SK-N-SH (cell line): ENCODE results near the gene TMEM114.

Experiments
- EP300 ChIP-seq, 2 experiments: IDR thresholded peaks; 2 replicates each; pipeline versions ENCODE4 v1.4.0 to v1.6.1; 2012; ENCODE audit warnings: borderline replicate concordance in 1 of 2, low read depth in 1 of 2, low read length in 1 of 2
- EZH2phosphoT487 ChIP-seq: fragments of 200-600 bp; sonication (generic); IDR thresholded peaks from 2 replicates; pipeline ENCODE4 v1.6.1; 2017; ENCODE audit warnings: low read depth, mixed run types, mild to moderate bottlenecking, antibody characterized with exemption, moderate library complexity, borderline replicate concordance
- MXI1 ChIP-seq: IDR thresholded peaks from 2 replicates; pipeline ENCODE4 v1.6.1; 2012; ENCODE audit warnings: mild to moderate bottlenecking, low read depth, low read length, improper control_type of control experiment
- RCOR1 ChIP-seq: fragments of 150-350 bp; IDR thresholded peaks from 2 replicates; pipeline ENCODE4 v1.6.1; 2017; ENCODE audit warnings: antibody characterized with exemption, low read length
- REST ChIP-seq: IDR thresholded peaks from 2 replicates; pipeline ENCODE4 v1.6.1; 2012; ENCODE audit warnings: mild to moderate bottlenecking, low read depth, low read length, moderate library complexity
- SIN3A ChIP-seq: IDR thresholded peaks from 2 replicates; pipeline ENCODE4 v1.6.1; 2012; ENCODE audit warnings: low read depth, mild to moderate bottlenecking, low read length, moderate library complexity, borderline replicate concordance
- TAF1 ChIP-seq: IDR thresholded peaks from 2 replicates; pipeline ENCODE4 v1.6.1; 2012; ENCODE audit warnings: low read depth, mild to moderate bottlenecking, low read length, moderate library complexity, borderline replicate concordance
- TEAD4 ChIP-seq: IDR thresholded peaks from 2 replicates; pipeline ENCODE4 v1.4.0; 2012; ENCODE audit warnings: mild to moderate bottlenecking, borderline replicate concordance; ENCODE audit not compliant: insufficient read depth
- TF ChIP-seq, protein P1 (sequence below): IDR thresholded peaks from 2 replicates; pipeline ENCODE4 v1.4.0; 2012; ENCODE audit warnings: low read depth
- TF ChIP-seq, protein P2 (sequence below): fragments of 200-600 bp; sonication (generic); IDR thresholded peaks from 2 replicates; pipeline ENCODE4 v1.6.1; 2017; ENCODE audit warnings: antibody characterized with exemption, mild to moderate bottlenecking, moderate library complexity
- TF ChIP-seq, protein P3 (sequence below): IDR thresholded peaks from 2 replicates; pipeline ENCODE4 v1.4.0; 2012; ENCODE audit warnings: low read depth, borderline replicate concordance

DNA sequence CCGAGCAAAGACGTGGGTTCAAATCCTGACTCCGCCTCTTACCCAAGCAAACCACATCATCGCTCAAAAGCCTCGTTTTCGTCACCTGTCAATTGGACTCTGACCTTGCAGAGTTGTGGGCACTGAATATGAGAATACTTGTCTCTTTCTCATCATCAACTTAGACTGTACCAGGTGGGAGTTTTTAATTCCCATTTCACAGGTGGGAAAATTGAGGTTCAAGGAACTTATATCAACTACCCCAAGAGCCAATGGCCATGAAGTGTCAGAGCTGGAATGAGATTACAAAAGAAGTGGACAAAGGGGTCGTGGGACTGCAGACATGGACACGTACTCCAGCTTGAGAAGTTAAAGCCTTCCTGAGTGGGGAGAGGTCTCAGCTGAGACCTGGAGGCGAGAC, 10.8 kb downstream of the TMEM114 start:
- TF ChIP-seq MXI1 (no peak), SIN3A (no peak), RCOR1 (no peak), EP300 (IDR thresholded peaks at IDR 0.05; ENCODE audit: borderline replicate concordance in 1 of 2, low read depth in 1 of 2, low read length in 1 of 2) (no peak), REST (no peak), TAF1 (no peak), TEAD4 (no peak), EZH2phosphoT487 (no peak)
- TF ChIP-seq, protein P1, sequence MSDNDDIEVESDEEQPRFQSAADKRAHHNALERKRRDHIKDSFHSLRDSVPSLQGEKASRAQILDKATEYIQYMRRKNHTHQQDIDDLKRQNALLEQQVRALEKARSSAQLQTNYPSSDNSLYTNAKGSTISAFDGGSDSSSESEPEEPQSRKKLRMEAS, result no peak
- TF ChIP-seq, protein P2, sequence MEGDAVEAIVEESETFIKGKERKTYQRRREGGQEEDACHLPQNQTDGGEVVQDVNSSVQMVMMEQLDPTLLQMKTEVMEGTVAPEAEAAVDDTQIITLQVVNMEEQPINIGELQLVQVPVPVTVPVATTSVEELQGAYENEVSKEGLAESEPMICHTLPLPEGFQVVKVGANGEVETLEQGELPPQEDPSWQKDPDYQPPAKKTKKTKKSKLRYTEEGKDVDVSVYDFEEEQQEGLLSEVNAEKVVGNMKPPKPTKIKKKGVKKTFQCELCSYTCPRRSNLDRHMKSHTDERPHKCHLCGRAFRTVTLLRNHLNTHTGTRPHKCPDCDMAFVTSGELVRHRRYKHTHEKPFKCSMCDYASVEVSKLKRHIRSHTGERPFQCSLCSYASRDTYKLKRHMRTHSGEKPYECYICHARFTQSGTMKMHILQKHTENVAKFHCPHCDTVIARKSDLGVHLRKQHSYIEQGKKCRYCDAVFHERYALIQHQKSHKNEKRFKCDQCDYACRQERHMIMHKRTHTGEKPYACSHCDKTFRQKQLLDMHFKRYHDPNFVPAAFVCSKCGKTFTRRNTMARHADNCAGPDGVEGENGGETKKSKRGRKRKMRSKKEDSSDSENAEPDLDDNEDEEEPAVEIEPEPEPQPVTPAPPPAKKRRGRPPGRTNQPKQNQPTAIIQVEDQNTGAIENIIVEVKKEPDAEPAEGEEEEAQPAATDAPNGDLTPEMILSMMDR, result no peak
- TF ChIP-seq, protein P3, sequence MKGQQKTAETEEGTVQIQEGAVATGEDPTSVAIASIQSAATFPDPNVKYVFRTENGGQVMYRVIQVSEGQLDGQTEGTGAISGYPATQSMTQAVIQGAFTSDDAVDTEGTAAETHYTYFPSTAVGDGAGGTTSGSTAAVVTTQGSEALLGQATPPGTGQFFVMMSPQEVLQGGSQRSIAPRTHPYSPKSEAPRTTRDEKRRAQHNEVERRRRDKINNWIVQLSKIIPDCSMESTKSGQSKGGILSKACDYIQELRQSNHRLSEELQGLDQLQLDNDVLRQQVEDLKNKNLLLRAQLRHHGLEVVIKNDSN, result no peak
